ENCODE measurements around the gene CIAO1.

CIAO1 gene

GRCh38 chr2:96259497-96259921, 6.5 kb upstream of the CIAO1 start:
- H3K27ac ChIP-seq = peak overlapping the region; percentile 89
- TF ChIP-seq ZFX (IDR thresholded peaks at IDR 0.05; ENCODE audit: borderline replicate concordance) = no peak
- TF ChIP-seq, protein P1, sequence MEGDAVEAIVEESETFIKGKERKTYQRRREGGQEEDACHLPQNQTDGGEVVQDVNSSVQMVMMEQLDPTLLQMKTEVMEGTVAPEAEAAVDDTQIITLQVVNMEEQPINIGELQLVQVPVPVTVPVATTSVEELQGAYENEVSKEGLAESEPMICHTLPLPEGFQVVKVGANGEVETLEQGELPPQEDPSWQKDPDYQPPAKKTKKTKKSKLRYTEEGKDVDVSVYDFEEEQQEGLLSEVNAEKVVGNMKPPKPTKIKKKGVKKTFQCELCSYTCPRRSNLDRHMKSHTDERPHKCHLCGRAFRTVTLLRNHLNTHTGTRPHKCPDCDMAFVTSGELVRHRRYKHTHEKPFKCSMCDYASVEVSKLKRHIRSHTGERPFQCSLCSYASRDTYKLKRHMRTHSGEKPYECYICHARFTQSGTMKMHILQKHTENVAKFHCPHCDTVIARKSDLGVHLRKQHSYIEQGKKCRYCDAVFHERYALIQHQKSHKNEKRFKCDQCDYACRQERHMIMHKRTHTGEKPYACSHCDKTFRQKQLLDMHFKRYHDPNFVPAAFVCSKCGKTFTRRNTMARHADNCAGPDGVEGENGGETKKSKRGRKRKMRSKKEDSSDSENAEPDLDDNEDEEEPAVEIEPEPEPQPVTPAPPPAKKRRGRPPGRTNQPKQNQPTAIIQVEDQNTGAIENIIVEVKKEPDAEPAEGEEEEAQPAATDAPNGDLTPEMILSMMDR (IDR thresholded peaks at IDR 0.05) = no peak

- H3K27ac ChIP-seq = peak overlapping the region; percentile 89
Observed at GRCh38 chr2:96260387-96261260, 5.4 kb upstream of the CIAO1 start.

GRCh38 chr2:96261328-96262003, 4.6 kb upstream of the CIAO1 start:
- TF ChIP-seq ZFX (IDR thresholded peaks at IDR 0.05; ENCODE audit: borderline replicate concordance) = no peak
- TF ChIP-seq, protein P1 (IDR thresholded peaks at IDR 0.05) = no peak
- peak overlapping the region; percentile 89 for H3K27ac ChIP-seq

More at GRCh38 chr2:96260387-96261260, 5.4 kb upstream of the CIAO1 start:
- TF ChIP-seq ZFX (IDR thresholded peaks at IDR 0.05; ENCODE audit: borderline replicate concordance) = no peak
- TF ChIP-seq, protein P1 (IDR thresholded peaks at IDR 0.05) = peak; percentile 82

- no peak for TF ChIP-seq ZFX (IDR thresholded peaks at IDR 0.05; ENCODE audit: borderline replicate concordance)
- TF ChIP-seq, protein P1 (IDR thresholded peaks at IDR 0.05) = no peak
- peak overlapping the region; percentile 89 for H3K27ac ChIP-seq
Observed at GRCh38 chr2:96262306-96262705, 3.7 kb upstream of the CIAO1 start.

DNA sequence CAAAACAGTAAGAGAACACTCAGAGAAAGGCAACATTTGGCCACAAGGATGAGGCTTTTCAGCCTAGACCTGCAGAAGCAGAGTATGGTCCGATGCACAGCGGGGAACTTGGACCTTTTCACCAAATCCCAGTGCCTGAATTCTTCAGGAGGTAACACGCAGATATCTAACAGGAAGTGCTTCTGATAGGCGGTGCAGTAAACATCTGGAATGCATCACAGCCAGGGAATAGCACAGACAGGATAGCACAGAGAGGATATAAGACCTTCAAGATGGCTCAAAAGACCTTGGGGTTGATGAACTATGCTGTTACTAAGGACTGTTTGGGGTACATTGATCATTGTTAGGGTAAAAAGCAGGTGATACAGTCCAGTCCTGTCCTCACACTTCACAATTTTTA, 1.9 kb upstream of the CIAO1 start:
- H3K27ac ChIP-seq = no peak overlapping the region
- TF ChIP-seq ZFX (IDR thresholded peaks at IDR 0.05; ENCODE audit: borderline replicate concordance) = no peak
- TF ChIP-seq, protein P1 (IDR thresholded peaks at IDR 0.05) = no peak

GRCh38 chr2:96264656-96265348, 1.2 kb upstream of the CIAO1 start:
- H3K27ac ChIP-seq = peak overlapping the region; percentile 84
- TF ChIP-seq, protein P1 (IDR thresholded peaks at IDR 0.05) = peak; percentile 11; the same call in 1 of the 2 replicates
- TF ChIP-seq ZFX (IDR thresholded peaks at IDR 0.05; ENCODE audit: borderline replicate concordance) = no peak
